Thyroid gland (tissue), 4 donors: ENCODE measurements around the gene GALNT18.

Experiments used
- POLR2A ChIP-seq, 2 donors: fragments of 450-650 bp; IDR thresholded peaks; one replicate each; pipeline ENCODE4 v1.6.1; 2017; ENCODE audit warnings: antibody characterized with exemption in 2 of 2, mild to moderate bottlenecking in 2 of 2, moderate library complexity in 1 of 2
- TF ChIP-seq, protein P1 (sequence below), 6 experiments: fragments of 200-600 bp in 3 of 6; fragments of 450-650 bp in 3 of 6; sonication (generic) in 3 of 6; IDR thresholded peaks; one replicate each; pipeline ENCODE4 v1.5.1; 2016 to 2019; ENCODE audit warnings: antibody characterized with exemption in 6 of 6, mild to moderate bottlenecking in 2 of 6, inconsistent platforms in 1 of 6, moderate library complexity in 1 of 6

DNA sequence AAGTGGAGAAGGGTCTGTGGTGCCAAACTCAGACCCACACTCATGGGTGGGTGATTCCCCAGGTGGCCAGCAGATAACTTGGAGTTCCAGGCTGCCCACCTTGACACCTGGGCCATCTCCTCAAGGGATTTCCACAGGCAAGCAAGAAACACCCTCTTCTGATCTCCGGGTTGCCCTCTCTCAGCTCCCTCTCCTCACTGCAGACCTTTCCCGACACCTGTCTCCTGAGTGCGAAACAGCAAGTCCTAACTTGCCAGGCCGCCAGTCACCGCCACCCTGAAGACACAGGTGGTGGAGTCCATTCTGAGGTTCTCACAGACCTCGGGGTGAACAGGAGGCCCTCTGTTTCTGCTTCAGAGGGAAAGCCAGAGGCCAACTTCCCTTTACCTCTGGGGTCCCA, 16.6 kb downstream of the GALNT18 start:
- no peak for TF ChIP-seq POLR2A (IDR thresholded peaks at IDR 0.05)
- TF ChIP-seq, protein P1, sequence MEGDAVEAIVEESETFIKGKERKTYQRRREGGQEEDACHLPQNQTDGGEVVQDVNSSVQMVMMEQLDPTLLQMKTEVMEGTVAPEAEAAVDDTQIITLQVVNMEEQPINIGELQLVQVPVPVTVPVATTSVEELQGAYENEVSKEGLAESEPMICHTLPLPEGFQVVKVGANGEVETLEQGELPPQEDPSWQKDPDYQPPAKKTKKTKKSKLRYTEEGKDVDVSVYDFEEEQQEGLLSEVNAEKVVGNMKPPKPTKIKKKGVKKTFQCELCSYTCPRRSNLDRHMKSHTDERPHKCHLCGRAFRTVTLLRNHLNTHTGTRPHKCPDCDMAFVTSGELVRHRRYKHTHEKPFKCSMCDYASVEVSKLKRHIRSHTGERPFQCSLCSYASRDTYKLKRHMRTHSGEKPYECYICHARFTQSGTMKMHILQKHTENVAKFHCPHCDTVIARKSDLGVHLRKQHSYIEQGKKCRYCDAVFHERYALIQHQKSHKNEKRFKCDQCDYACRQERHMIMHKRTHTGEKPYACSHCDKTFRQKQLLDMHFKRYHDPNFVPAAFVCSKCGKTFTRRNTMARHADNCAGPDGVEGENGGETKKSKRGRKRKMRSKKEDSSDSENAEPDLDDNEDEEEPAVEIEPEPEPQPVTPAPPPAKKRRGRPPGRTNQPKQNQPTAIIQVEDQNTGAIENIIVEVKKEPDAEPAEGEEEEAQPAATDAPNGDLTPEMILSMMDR (IDR thresholded peaks at IDR 0.05) = no peak
